ENCODE data around the gene CCL19.

- TF ChIP-seq POLR2A (IDR thresholded peaks at IDR 0.05; ENCODE audit: low read depth, low read length) (no peak), TAF1 (IDR thresholded peaks at IDR 0.05; ENCODE audit: low read depth, low read length) (no peak), POLR2AphosphoS5 (IDR thresholded peaks at IDR 0.05; ENCODE audit: low read depth, low read length) (no peak), POU2F2 (IDR thresholded peaks at IDR 0.05; ENCODE audit: low read depth, low read length) (no peak), PAX5 (IDR thresholded peaks at IDR 0.05; ENCODE audit: insufficient read depth, low read length, severe bottlenecking) (no peak)
Measured at GRCh38 chr9:34675869-34676268, 15.2 kb downstream of the CCL19 start.

Data from GM12891 (cell line).